Spleen (tissue), 13 donors: ENCODE data around the gene PLGLB2. TPM values are rescaled to one million over a fixed set of nuclear protein-coding genes. Genes with fewer than 3 reads are reported as not detected.
"Not testable (repeated sequence)": the region's sequence is repeated elsewhere in the genome, so short reads cannot be mapped to it uniquely, and the experiment has no call there.

ENCODE experiments used
- DNase-seq: peaks from one replicate; pipeline ENCODE4 v3.0.0-alpha.2; 2020
- H3K27ac ChIP-seq, 8 donors: fragments of 200-600 bp; sonication (generic) in 7 of 8; 1 replicate in 4 of 8; 2 replicates in 4 of 8; pipeline versions ENCODE4 v1.5.0 to v1.8.0; 2016 to 2021; ENCODE audit warnings: inconsistent platforms in 4 of 8, mild to moderate bottlenecking in 4 of 8, moderate library complexity in 1 of 8
- H3K27me3 ChIP-seq, 7 donors: fragments of 200-600 bp; sonication (generic) in 6 of 7; replicated peaks in 1 of 7; 1 replicate in 4 of 7; 2 replicates in 3 of 7; pipeline versions ENCODE4 v1.5.0 to v1.8.0; 2016 to 2021; ENCODE audit warnings: inconsistent platforms in 3 of 7, mild to moderate bottlenecking in 1 of 7
- H3K36me3 ChIP-seq, 6 donors: fragments of 200-600 bp; sonication (generic) in 5 of 6; 1 replicate in 4 of 6; 2 replicates in 2 of 6; pipeline versions ENCODE4 v1.5.0 to v1.8.0; 2016 to 2021; ENCODE audit warnings: inconsistent platforms in 2 of 6
- H3K4me1 ChIP-seq, 6 donors: fragments of 200-600 bp; sonication (generic) in 5 of 6; 1 replicate in 3 of 6; 2 replicates in 3 of 6; pipeline versions ENCODE4 v1.5.0 to v1.8.0; 2016 to 2021; ENCODE audit warnings: inconsistent platforms in 3 of 6
- H3K4me3 ChIP-seq, 8 donors: fragments of 200-600 bp; sonication (generic) in 7 of 8; 1 replicate in 4 of 8; 2 replicates in 4 of 8; pipeline versions ENCODE4 v1.5.0 to v1.8.0; 2016 to 2021; ENCODE audit warnings: inconsistent platforms in 4 of 8, mild to moderate bottlenecking in 4 of 8, moderate library complexity in 2 of 8
- H3K9me3 ChIP-seq, 8 donors: fragments of 200-600 bp; sonication (generic) in 7 of 8; 1 replicate in 4 of 8; 2 replicates in 4 of 8; pipeline versions ENCODE4 v1.5.0 to v1.8.0; 2016 to 2021; ENCODE audit warnings: inconsistent platforms in 4 of 8
- WGBS, 5 donors: extraction: QIAGEN DNeasy Blood & Tissue Kit in 3 of 5; methylation state at CpG; one replicate each; pipeline versions ENCODE4 v1.1.5 to v1.1.7; 2013 to 2018; 5-methylcytosine and 5-hydroxymethylcytosine counted together
- intact Hi-C: fragments of 100-400 bp; cut with DNase I; formaldehyde crosslinking; loops from one replicate; pipeline ENCODE4 v1.15.0; 2023; ENCODE audit warnings: low total_unique reads
- long read RNA-seq, 2 donors: transcript quantifications; one replicate each; lab custom pipeline, GENCODE V29; 2026
- polyA plus RNA-seq, 3 donors: library from polyadenylated mRNA; stranded (reverse); fragments of 200-250 nt; gene quantifications; one replicate each; pipeline ENCODE4 v1.2.1, GENCODE V29; 2013
- total RNA-seq, 7 donors: library from RNA; depleted of rRNA in 3 of 7; stranded (reverse); fragments of >200 nt in 3 of 7; fragmentation: NEBNext Ultra II Directional in 4 of 7; extraction: Animal tissue kit (Norgen Biotek cat#: 25700) in 4 of 7; gene quantifications; one replicate each; pipeline versions ENCODE4 v1.1.0 to v1.2.1, GENCODE V29; 2016 to 2021
- donor health status: healthy with polysubstance abuse.
- donor health status: DM: no; HTN: no; CAD: no; lungs with moderate emphysema.
- donor health status: DM: no; HTN: no; CAD: no.
- donor health status: Bipolar disorder and iron deficiency.
- donor health status: healthy.
- donor health status: DM: no; HTN: no; CAD: no.
- donor health status: DM: yes; HTN: yes; CAD: no.

PLGLB2 gene
- total RNA-seq (10 to 100 TPM in 2 of 7 donors, 1 to 10 TPM in 3, not detected in 2; 2.7 to 17.0 (median 3.2) TPM), polyA plus RNA-seq (1 to 10 TPM in 2 of 3 donors, under 1 TPM in 1; 0.37 to 2.3 (median 2.2) TPM)
- long read RNA-seq, donor 1, partial matches to known transcripts = 0 of 1 reads
- long read RNA-seq, donor 1, other reads (novel, unspliced or antisense) = 0 of 1 reads
- long read RNA-seq, donor 2 = 0 reads

DNA sequence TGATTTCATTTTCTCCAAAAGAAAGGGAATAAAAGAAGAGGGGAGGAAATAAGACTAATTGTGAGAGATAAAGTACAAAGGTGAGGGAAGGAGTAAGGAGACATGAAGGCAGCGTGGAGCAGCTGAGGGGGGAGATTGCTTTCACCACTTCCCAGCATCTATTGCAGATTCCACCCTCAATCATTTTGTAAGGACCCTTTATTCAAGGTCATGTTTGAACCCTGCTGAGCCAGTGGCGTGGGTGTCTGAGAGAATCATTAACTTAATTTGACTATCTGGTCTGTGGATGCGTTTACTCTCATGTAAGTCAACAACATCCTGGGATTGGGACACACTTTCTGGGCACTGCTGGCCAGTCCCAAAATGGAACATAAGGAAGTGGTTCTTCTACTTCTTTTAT lies at the start of gene PLGLB2:
Gene PLGLB2 (plus strand): TSS at position 297 of the 400 bp plus-strand sequence. CDS start 67 bp downstream, at position 364.
- H3K27me3 ChIP-seq, DNase-seq, H3K36me3 ChIP-seq, H3K4me1 ChIP-seq, H3K27ac ChIP-seq, intact Hi-C loops, H3K4me3 ChIP-seq, H3K9me3 ChIP-seq: not testable (repeated sequence)
- 88 to 100% (median 96%) methylated on average over 1 to 2 of the region's 3 CpGs for WGBS, 5 donors

DNA sequence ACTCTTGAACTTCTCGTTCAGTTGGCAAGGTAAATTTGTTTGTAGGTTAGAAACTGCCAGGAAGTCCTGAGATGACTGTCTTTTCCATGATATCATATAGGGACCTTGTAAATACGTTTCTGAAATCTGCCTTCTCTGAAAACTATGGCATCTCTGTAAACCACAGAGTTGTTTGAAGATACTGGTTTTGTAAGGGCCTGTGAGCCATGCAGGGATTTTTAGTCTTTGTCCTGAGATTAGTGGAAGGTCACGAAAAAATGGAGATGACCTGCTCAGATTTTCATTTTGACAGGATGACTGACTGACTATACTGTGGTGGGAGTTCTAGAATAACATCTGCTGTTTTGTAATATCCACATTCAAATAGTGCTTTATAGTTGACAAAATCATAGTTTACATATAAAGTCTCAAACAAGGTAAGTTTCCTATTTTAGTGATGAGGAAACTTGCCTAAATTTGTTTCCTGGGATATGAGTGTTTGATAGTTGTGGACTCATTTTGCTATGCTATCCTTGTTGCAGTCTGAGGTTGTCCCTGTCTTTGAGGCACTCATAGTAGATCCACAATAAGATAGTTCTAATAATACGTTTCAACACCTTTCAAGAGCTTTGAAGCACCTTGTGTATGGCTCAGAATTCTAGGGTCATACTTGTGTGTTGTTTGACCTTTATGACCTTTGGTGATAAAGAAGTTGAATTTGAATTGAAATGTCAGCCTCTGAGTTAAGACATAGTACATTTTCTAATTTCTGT lies 43.1 kb upstream of the PLGLB2 start:
- H3K4me1 ChIP-seq, H3K9me3 ChIP-seq, intact Hi-C loops, H3K27ac ChIP-seq, DNase-seq, H3K4me3 ChIP-seq, H3K27me3 ChIP-seq, H3K36me3 ChIP-seq: not testable (repeated sequence)
- WGBS, 5 donors = 56 to 70% (median 67%) methylated on average over 2 to 3 of the region's 4 CpGs; no CpG with 5 or more reads in 1 of the 5 donors

DNA sequence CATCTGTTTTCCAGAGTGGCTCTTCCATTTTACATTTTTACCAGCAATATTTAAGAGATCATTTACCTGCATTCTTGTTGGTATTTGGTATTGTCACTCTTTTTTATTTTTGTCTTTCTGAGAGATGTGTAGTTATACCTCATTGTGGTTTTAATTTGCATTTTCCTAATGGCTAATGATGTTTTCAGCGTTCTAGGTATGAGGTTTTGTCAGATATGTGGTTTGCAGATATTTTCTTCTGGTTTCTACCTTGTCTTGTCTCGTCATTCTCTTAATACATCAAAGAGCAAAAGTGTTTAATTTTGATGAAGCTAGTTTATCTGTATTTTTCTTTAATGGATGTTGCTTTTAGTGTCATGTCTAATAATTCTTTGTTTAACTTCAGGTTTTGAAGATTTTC lies 39.5 kb upstream of the PLGLB2 start:
- 49 to 81% (median 75%) methylated on average over 2 of the region's 2 CpGs for WGBS, 5 donors
- H3K4me3 ChIP-seq, H3K4me1 ChIP-seq, H3K9me3 ChIP-seq, intact Hi-C loops, H3K27ac ChIP-seq, H3K36me3 ChIP-seq, H3K27me3 ChIP-seq, DNase-seq: not testable (repeated sequence)

DNA sequence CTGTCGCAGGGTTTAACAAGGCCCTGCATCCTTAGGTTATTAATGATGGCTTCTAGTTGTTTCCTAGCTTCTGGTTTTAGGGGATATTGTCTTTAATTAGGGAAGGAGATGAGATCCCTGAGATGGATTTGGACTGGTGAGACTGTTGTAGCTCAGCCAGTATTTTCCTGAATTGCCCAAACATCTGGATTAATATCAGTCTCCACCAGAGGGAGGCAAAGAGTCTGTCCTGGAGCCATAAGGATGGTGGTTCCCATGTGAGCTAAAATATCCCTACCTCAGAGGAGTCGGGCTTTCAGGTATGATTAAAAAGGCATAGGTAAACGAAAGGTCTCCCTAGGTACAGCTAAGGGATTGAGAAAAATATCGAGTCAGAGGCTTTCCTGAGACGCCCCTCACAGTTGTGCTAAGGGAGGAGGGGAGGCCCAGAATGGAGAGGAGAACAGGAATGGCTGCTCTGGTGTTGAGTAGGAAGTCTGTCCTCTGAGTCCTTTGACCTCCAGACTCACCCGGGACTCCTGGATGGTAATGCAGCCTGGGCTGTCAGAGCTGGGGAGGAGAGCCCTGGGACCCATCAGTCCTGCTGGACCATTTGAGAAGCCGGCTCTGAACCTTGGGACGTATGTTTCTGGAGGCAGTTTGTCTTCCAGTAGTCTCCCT lies 19.8 kb upstream of the PLGLB2 start:
- intact Hi-C loops, DNase-seq, H3K9me3 ChIP-seq, H3K4me1 ChIP-seq, H3K27ac ChIP-seq, H3K36me3 ChIP-seq, H3K4me3 ChIP-seq, H3K27me3 ChIP-seq: not testable (repeated sequence)
- no CpG with 5 or more reads among the region's 8 CpGs for WGBS, 5 donors

DNA sequence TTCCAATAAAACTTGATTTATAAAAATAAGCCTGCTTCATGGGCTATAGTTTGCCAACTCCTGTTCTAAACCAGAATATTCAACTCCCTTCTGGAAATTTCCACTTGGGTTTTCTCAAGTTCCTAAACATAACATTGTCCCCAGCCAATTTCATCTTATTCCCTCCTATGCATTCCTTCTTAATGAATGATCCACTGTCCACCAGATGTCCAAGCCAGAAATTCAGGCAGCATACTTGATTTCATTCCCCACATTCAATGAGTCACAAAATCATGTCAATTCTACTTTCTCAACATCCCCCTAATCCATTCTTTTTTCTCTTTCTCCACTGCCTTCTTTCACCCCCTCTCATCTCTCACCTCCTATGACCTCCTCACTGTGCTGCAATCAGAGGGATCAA lies 7.0 kb upstream of the PLGLB2 start:
- intact Hi-C loops, DNase-seq, H3K27me3 ChIP-seq, H3K36me3 ChIP-seq, H3K4me3 ChIP-seq, H3K27ac ChIP-seq, H3K4me1 ChIP-seq, H3K9me3 ChIP-seq: not testable (repeated sequence)

DNA sequence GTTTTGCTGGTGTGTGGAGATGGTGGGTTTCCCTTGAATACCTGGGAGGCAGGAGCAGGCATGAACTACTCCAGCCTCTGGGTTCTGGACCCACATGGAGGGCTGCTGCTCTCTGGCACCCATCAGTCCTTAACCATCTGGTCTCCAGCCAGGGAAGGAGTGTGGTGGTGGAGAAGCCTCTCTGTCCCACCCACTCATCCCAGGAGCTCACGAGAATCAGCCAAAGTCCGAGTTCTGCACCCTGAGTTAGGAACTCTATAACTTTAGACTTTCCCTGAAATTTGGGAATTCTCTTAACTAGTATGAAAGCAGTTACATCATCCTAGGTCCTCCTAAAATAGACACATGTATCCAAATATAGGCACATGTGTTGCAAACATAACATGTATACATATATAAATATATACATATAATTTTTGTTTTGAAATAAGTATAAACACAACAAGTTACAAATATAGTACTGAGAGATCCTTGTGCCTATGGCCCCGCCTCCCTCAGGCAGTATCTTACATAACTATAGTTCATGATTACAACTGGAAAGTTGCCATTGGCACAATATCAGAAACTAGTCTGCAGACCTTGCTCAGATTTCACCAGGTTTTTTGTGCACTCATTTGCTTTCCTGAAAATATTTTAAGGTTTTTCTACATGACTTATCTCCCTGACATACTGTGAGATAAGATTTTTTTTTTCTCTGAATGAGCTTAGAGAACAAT lies 5.3 kb upstream of the PLGLB2 start:
- H3K4me1 ChIP-seq, DNase-seq, H3K4me3 ChIP-seq, H3K9me3 ChIP-seq, H3K27ac ChIP-seq, intact Hi-C loops, H3K36me3 ChIP-seq, H3K27me3 ChIP-seq: not testable (repeated sequence)
- WGBS, 5 donors = no CpG with 5 or more reads among the region's 3 CpGs

DNA sequence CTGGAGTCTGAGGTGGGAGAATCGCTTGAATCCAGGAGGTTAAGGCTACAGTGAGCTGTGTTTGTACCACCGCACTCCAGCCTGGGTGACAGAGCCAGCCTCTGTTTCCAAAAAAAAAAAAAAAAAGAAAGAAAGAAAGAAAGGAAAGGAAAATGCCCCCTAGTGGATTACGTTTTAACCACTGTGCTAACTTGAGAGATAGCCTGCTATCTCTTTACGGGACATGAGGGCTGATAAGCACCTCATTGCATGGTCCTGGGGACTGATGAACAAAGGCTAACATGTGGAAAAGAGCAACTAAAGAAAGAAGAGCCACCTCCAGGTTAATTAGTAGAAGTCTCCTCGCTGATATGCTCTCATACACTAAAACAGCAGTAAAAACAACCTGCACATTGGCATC lies 4.2 kb upstream of the PLGLB2 start:
- 67 to 83% (median 80%) methylated on average over 1 to 2 of the region's 5 CpGs for WGBS, 5 donors
- DNase-seq, H3K4me1 ChIP-seq, H3K27ac ChIP-seq, H3K27me3 ChIP-seq, H3K4me3 ChIP-seq, H3K9me3 ChIP-seq, H3K36me3 ChIP-seq, intact Hi-C loops: not testable (repeated sequence)

DNA sequence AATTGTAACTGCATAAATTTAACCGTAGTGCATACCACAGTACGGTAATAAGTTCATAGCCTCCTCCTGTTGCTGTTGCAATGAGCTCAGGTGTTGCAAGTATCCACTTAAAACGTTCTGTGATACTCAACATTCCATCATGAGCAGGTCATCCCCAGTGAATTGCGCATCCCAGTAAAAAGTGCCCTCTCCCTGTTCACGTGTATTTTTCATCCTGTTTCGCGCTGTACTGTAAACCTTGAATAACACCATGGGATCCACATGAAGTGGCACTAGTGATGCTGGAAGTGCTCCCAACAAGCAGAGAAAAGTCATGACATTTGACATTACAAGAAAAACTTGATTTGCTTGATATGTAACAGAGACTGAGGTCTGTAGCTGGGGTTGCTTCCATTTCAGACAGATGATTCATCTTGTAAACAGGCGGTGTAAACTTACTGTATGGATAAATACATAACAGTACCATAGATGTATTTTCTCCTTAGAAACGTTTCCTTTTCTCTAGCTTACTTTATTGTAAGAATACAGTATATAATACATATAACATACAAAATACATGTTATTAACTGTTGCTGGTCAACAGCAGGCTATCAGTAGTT lies 2.4 kb upstream of the PLGLB2 start:
- H3K27me3 ChIP-seq, H3K4me1 ChIP-seq, intact Hi-C loops, H3K9me3 ChIP-seq, H3K27ac ChIP-seq, H3K36me3 ChIP-seq, H3K4me3 ChIP-seq, DNase-seq: not testable (repeated sequence)
- 82 to 95% (median 93%) methylated on average over 4 to 5 of the region's 9 CpGs for WGBS, 5 donors

DNA sequence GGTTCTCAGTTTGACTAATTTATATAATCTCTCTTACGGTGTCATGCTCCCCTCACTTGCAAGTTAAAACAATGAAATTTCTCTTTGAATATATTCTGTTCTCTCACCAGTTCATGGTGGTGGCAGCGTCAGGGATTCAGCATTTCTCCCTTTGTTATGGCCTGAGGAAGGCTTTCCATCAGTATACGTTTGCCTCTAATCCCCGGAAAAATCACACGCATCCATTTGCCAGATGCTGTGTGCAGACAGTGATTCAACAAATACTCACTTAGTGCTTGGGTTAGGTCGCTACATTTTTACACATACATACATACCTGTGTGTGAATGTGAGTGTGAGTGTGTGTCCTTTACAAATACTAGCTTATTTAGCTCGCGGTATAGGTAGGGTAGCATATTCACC lies 637 bp downstream of the PLGLB2 start:
- intact Hi-C loops, H3K4me1 ChIP-seq, H3K9me3 ChIP-seq, H3K27ac ChIP-seq, H3K27me3 ChIP-seq, H3K36me3 ChIP-seq, H3K4me3 ChIP-seq, DNase-seq: not testable (repeated sequence)
- WGBS, 5 donors = 93 to 100% (median 98%) methylated on average over 2 of the region's 8 CpGs

DNA sequence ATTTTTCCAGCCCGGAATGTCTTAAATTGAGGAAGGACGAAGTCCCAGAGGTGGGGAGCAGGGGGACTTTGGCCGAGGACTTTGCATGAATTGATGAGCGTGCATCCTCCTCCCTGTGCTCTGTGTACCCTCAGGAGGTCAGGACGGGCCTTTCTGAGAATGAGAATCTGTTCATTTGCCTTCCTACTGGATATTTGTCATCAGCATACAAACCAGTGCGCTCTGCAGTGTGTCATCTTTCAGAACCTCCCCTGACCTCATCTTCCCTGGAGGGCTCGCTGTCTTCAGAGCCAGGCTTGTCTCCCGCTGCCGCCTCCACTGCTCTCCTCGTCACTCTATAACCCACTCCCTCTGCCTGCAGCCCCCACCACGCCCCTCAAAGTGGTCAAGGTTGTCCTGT lies 2.7 kb downstream of the PLGLB2 start:
- 91 to 97% (median 94%) methylated on average over 3 to 6 of the region's 11 CpGs; no CpG with 5 or more reads in 1 of the 5 donors for WGBS, 5 donors
- H3K4me1 ChIP-seq, H3K36me3 ChIP-seq, H3K27ac ChIP-seq, H3K27me3 ChIP-seq, H3K9me3 ChIP-seq, DNase-seq, intact Hi-C loops, H3K4me3 ChIP-seq: not testable (repeated sequence)
